ENCODE measurements around the gene FKBP8. TPM values are rescaled to one million over a fixed set of nuclear protein-coding genes. Genes with fewer than 3 reads are reported as not detected.
A peak's percentile ranks its signal among the peaks of the same experiment; 100 is the strongest.

Gene FKBP8
- total RNA-seq, 4 donors from 2014 or later, result 238 to 394 (median 314) TPM

DNA sequence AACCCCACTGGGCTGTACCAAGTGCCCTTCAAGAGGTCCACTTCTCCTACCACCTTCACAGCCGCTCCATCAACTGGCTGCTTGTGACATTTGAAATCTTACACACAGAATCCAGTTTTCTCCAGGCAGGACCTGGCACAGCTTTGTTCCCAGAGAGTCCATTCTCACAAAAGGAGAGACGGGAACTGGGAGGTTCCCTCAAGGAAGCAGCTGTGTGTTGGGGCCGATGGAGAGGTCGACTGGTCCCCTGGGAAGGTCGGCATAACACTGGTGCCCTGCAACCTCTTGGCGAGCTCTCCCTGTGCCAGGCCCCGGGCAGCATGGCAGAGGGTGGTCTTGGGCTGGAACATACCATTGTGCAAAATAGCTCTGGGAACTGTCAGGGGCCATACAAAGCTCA, 43.0 kb downstream of the FKBP8 start:
- WGBS, 2 donors, result 23 to 25% methylated on average over 6 to 7 of the region's 7 CpGs
- intact Hi-C loops (cut with DNase I), result no loop called here
- TF ChIP-seq POLR2A (IDR thresholded peaks at IDR 0.05), result no peak
- TF ChIP-seq, protein P1, sequence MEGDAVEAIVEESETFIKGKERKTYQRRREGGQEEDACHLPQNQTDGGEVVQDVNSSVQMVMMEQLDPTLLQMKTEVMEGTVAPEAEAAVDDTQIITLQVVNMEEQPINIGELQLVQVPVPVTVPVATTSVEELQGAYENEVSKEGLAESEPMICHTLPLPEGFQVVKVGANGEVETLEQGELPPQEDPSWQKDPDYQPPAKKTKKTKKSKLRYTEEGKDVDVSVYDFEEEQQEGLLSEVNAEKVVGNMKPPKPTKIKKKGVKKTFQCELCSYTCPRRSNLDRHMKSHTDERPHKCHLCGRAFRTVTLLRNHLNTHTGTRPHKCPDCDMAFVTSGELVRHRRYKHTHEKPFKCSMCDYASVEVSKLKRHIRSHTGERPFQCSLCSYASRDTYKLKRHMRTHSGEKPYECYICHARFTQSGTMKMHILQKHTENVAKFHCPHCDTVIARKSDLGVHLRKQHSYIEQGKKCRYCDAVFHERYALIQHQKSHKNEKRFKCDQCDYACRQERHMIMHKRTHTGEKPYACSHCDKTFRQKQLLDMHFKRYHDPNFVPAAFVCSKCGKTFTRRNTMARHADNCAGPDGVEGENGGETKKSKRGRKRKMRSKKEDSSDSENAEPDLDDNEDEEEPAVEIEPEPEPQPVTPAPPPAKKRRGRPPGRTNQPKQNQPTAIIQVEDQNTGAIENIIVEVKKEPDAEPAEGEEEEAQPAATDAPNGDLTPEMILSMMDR (IDR thresholded peaks at IDR 0.05), result no peak
- Histone ChIP-seq H3K4me3 (replicated peaks in 1 of 3) (no peak overlapping the region), H3K27ac (peak overlapping the region; percentile 64 to 79 (median 74)), H3K9me3 (no peaks in the 10 kb centered on the region), H3K27me3 (no peaks in the 10 kb centered on the region), H3K36me3 (no peaks in the 10 kb centered on the region), H3K4me1 (peaks cover 79 to 93% of the 10 kb centered on the region in 2 donors)
- peak in 1 of 2 donors; percentile 50 for DNase-seq

DNA sequence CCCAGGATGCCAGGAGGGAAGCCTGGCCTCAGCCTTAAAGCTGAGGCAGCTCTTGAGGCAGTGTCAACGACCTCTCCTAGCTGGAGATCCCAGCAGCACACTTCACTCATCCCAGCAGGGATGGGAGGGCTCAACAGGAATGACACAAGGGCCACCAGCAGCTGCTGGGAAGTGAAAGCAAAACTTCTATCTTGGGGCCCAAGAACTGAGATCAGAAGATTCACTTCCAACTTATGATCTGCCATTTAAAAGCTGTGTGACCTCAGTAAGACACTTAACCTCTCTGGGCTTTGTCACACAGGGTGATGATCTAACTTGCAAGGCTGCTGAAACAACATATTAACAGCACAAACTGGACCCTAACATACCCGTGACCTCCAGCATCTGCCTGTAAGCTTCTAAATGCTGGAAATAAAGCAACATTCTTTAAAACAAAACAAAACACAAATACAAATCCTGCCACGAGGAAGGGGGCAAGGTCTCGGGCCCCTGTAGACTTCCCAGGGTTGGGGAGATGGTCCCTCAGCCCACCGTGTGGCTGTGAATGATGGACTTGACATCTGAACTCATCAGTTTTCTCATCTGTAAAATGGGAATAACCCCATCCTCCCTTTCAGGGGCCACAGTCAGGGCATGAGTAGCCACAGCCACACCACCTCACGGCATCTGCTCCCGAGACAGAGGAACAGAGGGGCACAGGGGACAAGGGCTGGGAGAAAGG, 44.2 kb downstream of the FKBP8 start:
- 80 to 84% methylated on average over 7 of the region's 7 CpGs for whole genome bisulfite sequencing, 2 donors
- TF ChIP-seq POLR2A (IDR thresholded peaks at IDR 0.05), result no peak
- TF ChIP-seq, protein P1 (IDR thresholded peaks at IDR 0.05), result no peak
- intact Hi-C loops (cut with DNase I), result no loop called here
- H3K4me1 ChIP-seq, result peaks cover 68 to 93% of the 10 kb centered on the region in 2 donors
- H3K36me3 ChIP-seq, result no peaks in the 10 kb centered on the region
- peak overlapping the region in 1 of 3 donors; percentile 2 for H3K27ac ChIP-seq
- H3K27me3 ChIP-seq, result no peaks in the 10 kb centered on the region
- H3K4me3 ChIP-seq (replicated peaks in 1 of 3), result no peak overlapping the region
- no peaks in the 10 kb centered on the region for H3K9me3 ChIP-seq
- DNase-seq, result no peak

DNA sequence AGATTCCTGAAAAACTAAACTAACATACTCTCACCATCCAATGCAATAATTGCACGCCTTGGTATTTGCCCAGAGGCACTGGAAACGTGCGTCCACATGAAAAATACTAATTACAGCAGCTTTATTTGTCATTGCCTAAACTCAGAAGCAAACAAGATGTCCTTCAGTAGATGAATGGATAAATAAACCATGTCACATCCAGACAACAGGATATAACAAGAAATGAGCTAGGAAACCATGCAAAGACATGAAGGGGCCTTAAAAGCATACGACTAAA, 46.5 kb downstream of the FKBP8 start:
- Histone ChIP-seq H3K9me3 (no peaks in the 10 kb centered on the region), H3K27me3 (no peaks in the 10 kb centered on the region), H3K36me3 (no peaks in the 10 kb centered on the region), H3K27ac (peak overlapping the region in 1 of 3 donors; percentile 47), H3K4me1 (peaks cover 46 to 73% of the 10 kb centered on the region in 2 donors), H3K4me3 (replicated peaks in 1 of 3) (no peak overlapping the region)
- TF ChIP-seq, protein P1 (IDR thresholded peaks at IDR 0.05), result no peak
- TF ChIP-seq POLR2A (IDR thresholded peaks at IDR 0.05), result no peak
- 92 to 93% methylated on average over 4 of the region's 4 CpGs for WGBS, 2 donors
- DNase-seq, result no peak
- intact Hi-C loops (cut with DNase I), result no loop called here

DNA sequence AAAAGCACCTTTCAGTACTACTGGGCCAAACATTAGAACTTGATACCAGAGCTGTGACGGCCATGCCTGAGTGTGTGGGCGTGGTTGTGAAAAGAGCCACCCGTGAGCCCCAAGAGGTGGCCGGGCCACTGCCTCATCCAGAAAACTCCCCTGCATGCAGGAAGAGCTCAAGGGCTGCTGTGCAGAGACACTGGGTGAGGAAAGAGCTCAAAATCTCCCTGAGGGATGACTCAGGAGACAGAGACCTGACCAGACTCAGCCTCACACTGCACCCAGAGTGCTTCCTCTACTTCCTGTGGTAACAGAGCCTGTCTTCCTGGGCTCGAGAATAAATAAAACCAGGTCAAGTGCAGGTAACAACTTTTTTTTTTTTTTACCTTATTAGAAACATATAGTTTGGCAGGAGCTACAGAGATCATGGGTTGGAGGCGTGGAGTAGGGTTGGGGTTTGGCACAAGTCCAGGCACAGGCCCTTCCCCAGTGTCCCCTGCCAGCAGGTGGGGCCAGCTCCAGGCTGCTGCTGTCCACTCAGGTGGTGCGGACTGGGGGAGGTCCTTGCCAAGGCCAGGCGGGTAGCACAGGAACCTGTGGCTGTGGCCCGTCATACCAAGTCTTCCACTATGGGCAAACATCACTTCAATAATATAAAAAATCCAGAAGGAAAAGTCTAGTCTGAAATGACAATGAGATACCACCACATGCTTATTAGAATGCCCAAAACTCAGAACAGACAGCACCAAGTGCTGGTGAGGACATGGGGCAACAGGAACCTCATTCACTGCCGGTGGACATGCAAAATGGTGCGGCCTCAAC, 47.0 kb downstream of the FKBP8 start:
- Histone ChIP-seq H3K9me3 (no peaks in the 10 kb centered on the region), H3K4me1 (peaks cover 40 to 68% of the 10 kb centered on the region in 2 donors), H3K4me3 (replicated peaks in 1 of 3) (no peak overlapping the region), H3K36me3 (no peaks in the 10 kb centered on the region), H3K27ac (peak overlapping the region in 2 of 3 donors; percentile 32 to 47), H3K27me3 (no peaks in the 10 kb centered on the region)
- 49 to 53% methylated on average over 7 to 11 of the region's 11 CpGs for WGBS, 2 donors
- DNase-seq, result peak; percentile 84 to 88
- no peak for TF ChIP-seq POLR2A (IDR thresholded peaks at IDR 0.05)
- TF ChIP-seq, protein P1 (IDR thresholded peaks at IDR 0.05), result no peak
- intact Hi-C loops (cut with DNase I), result no loop called here

Data from thyroid gland (tissue), 4 donors.